Measurements from ENCODE around the gene TGM1.
A peak's percentile ranks its signal among the peaks of the same experiment; 100 is the strongest.
"Not testable (repeated sequence)": the region's sequence is repeated elsewhere in the genome, so short reads cannot be mapped to it uniquely, and the experiment has no call there.

Gene TGM1

DNA sequence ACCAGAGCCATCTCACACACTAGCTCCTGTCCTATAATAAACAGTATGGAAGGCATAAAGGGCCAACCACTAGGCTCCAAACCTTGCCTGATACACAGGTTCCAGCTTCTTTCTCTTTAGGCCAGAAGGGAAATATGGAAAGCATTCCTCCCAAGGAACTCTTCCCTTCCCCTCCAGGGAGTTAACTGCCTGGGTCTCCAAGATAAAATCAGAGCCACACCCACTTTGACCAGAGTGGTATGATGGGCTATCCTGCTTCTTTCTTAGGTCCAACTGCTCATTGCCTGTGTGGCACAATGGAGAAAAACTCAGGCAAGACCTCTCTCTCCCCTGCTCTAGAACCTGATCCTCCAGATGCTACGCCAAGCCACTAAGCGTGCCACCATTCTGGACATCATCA, 55.4 kb downstream of the TGM1 start:
- H3K4me3 ChIP-seq (ENCODE audit: low read depth, low read length): no peak overlapping the region
- H3K36me3 ChIP-seq (ENCODE audit: control insufficient read depth, insufficient read depth, low read length): peaks cover 76% of the 10 kb centered on the region
- peaks cover 5% of the 10 kb centered on the region for H3K4me1 ChIP-seq (ENCODE audit: control insufficient read depth, insufficient read depth, low read length)

DNA sequence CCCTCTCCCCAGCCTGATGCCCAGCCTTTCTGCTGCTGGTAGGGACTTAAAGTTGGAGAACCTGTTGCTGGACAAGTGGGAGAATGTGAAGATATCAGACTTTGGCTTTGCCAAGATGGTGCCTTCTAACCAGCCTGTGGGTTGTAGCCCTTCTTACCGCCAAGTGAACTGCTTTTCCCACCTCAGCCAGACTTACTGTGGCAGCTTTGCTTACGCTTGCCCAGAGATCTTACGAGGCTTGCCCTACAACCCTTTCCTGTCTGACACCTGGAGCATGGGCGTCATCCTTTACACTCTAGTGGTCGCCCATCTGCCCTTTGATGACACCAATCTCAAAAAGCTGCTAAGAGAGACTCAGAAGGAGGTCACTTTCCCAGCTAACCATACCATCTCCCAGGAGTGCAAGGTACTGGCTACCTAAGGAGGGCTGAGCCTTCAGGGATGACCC, 55.8 kb downstream of the TGM1 start:
- Histone ChIP-seq H3K9me3 (ENCODE audit: control insufficient read depth, insufficient read depth, low read depth, low read length) (peaks cover 5% of the 10 kb centered on the region; the same call in 1 of the 2 replicates), H3K27me3 (ENCODE audit: control insufficient read depth, insufficient read depth, low read length) (no peaks in the 10 kb centered on the region), H3K36me3 (ENCODE audit: control insufficient read depth, insufficient read depth, low read length) (peaks cover 77% of the 10 kb centered on the region), H3K4me1 (ENCODE audit: control insufficient read depth, insufficient read depth, low read length) (peaks cover 5% of the 10 kb centered on the region), H3K9ac (ENCODE audit: low read length) (no peak overlapping the region), H3K4me3 (ENCODE audit: low read depth, low read length) (no peak overlapping the region), H3K27ac (ENCODE audit: low read depth, low read length) (no peak overlapping the region)

More for the DNA sequence above, 55.4 kb downstream of the TGM1 start:
- Histone ChIP-seq H3K27ac (ENCODE audit: low read depth, low read length) (no peak overlapping the region), H3K9me3 (ENCODE audit: control insufficient read depth, insufficient read depth, low read depth, low read length) (peaks cover 5% of the 10 kb centered on the region; the same call in 1 of the 2 replicates), H3K27me3 (ENCODE audit: control insufficient read depth, insufficient read depth, low read length) (no peaks in the 10 kb centered on the region), H3K9ac (ENCODE audit: low read length) (no peak overlapping the region)

GRCh38 chr14:24206260-24207103, 56.5 kb downstream of the TGM1 start:
- H3K36me3 ChIP-seq (ENCODE audit: control insufficient read depth, insufficient read depth, low read length): peaks cover 78% of the 10 kb centered on the region
- no peak overlapping the region for H3K4me3 ChIP-seq (ENCODE audit: low read depth, low read length)
- no peak overlapping the region for H3K9ac ChIP-seq (ENCODE audit: low read length)
- peaks cover 5% of the 10 kb centered on the region for H3K4me1 ChIP-seq (ENCODE audit: control insufficient read depth, insufficient read depth, low read length)
- peaks cover 9% of the 10 kb centered on the region for H3K9me3 ChIP-seq (ENCODE audit: control insufficient read depth, insufficient read depth, low read depth, low read length)
- H3K27ac ChIP-seq (ENCODE audit: low read depth, low read length): no peak overlapping the region
- H3K27me3 ChIP-seq (ENCODE audit: control insufficient read depth, insufficient read depth, low read length): no peaks in the 10 kb centered on the region

GRCh38 chr14:24204163-24205146, 58.5 kb downstream of the TGM1 start:
- H3K27ac ChIP-seq (ENCODE audit: low read depth, low read length): no peak overlapping the region
- H3K36me3 ChIP-seq (ENCODE audit: control insufficient read depth, insufficient read depth, low read length): peaks cover 75% of the 10 kb centered on the region
- H3K27me3 ChIP-seq (ENCODE audit: control insufficient read depth, insufficient read depth, low read length): no peaks in the 10 kb centered on the region
- no peak overlapping the region for H3K4me3 ChIP-seq (ENCODE audit: low read depth, low read length)
- H3K9me3 ChIP-seq (ENCODE audit: control insufficient read depth, insufficient read depth, low read depth, low read length): peaks cover 14% of the 10 kb centered on the region
- peaks cover 5% of the 10 kb centered on the region for H3K4me1 ChIP-seq (ENCODE audit: control insufficient read depth, insufficient read depth, low read length)
- H3K9ac ChIP-seq (ENCODE audit: low read length): no peak overlapping the region

GRCh38 chr14:24203249-24203886, 59.6 kb downstream of the TGM1 start:
- peak overlapping the region; percentile 33 for H3K4me3 ChIP-seq (ENCODE audit: low read depth, low read length)

DNA sequence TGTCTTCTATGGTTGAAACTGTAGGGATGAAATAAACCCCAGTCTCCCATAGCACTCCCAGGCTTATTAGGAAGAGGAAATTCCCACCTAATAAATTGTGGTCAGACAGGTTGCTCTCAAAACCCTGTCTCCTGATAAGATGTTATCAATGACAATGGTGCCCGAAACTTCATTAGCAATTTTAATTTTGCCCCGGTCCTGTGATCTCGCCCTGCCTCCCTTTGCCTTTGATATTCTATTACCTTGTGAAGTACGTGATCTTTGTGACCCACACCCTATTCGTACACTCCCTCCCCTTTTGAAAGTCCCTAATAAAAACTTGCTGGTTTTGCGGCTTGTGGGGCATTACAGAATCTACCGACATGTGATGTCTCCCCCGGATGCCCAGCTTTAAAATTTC, 60.4 kb downstream of the TGM1 start:
- peak overlapping the region; percentile 33; the same call in 1 of the 2 replicates for H3K4me3 ChIP-seq (ENCODE audit: low read depth, low read length)
- peak overlapping the region; percentile 86; the same call in 1 of the 2 replicates for H3K27ac ChIP-seq (ENCODE audit: low read depth, low read length)
- H3K9me3 ChIP-seq (ENCODE audit: control insufficient read depth, insufficient read depth, low read depth, low read length): peaks cover 14% of the 10 kb centered on the region
- H3K4me1 ChIP-seq (ENCODE audit: control insufficient read depth, insufficient read depth, low read length); H3K27me3 ChIP-seq (ENCODE audit: control insufficient read depth, insufficient read depth, low read length): not testable (repeated sequence)
- H3K9ac ChIP-seq (ENCODE audit: low read length): peak overlapping the region; percentile 57
- H3K36me3 ChIP-seq (ENCODE audit: control insufficient read depth, insufficient read depth, low read length): peaks cover 65% of the 10 kb centered on the region

More at GRCh38 chr14:24203249-24203886, 59.6 kb downstream of the TGM1 start:
- H3K9ac ChIP-seq (ENCODE audit: low read length): peak overlapping the region; percentile 57
- H3K9me3 ChIP-seq (ENCODE audit: control insufficient read depth, insufficient read depth, low read depth, low read length): peaks cover 14% of the 10 kb centered on the region
- peaks cover 73% of the 10 kb centered on the region for H3K36me3 ChIP-seq (ENCODE audit: control insufficient read depth, insufficient read depth, low read length)
- H3K27me3 ChIP-seq (ENCODE audit: control insufficient read depth, insufficient read depth, low read length); H3K4me1 ChIP-seq (ENCODE audit: control insufficient read depth, insufficient read depth, low read length): not testable (repeated sequence)
- peak overlapping the region; percentile 86 for H3K27ac ChIP-seq (ENCODE audit: low read depth, low read length)
